ENCODE data around the gene CILP2. TPM values are rescaled to one million over a fixed set of nuclear protein-coding genes. Genes with fewer than 3 reads are reported as not detected.

CILP2 gene
- total and polyA plus RNA-seq, 2 of the 8 experiments (the other 6 are each of a cell fraction or from before 2014, with no cell fraction given), result 4.4 to 5.8 TPM

GRCh38 chr19:19548915-19549759 lies 11.1 kb downstream of the CILP2 start:
- Histone ChIP-seq H4K91ac (replicated peaks; ENCODE audit: insufficient read length, low read length) (no peak overlapping the region), H4K8ac (ENCODE audit: extremely low read depth, insufficient read depth, low read length) (no peak overlapping the region), H2AK5ac (ENCODE audit: low read depth, low read length) (no peak overlapping the region), H3K18ac (ENCODE audit: extremely low read depth, low read length) (no peak overlapping the region; the same call in 1 of the 2 replicates), H3K9ac (replicated peaks in 1 of 4; ENCODE audit: extremely low read depth in 1 of 4, low read depth in 3 of 4, low read length in 3 of 4) (no peak overlapping the region), H4K5ac (ENCODE audit: insufficient read length, low read depth, low read length) (no peak overlapping the region), H3K14ac (ENCODE audit: insufficient read length) (no peak overlapping the region), H2BK5ac (ENCODE audit: low read depth, low read length) (peak overlapping the region; percentile 8; the same call in 1 of the 2 replicates), H3K56ac (replicated peaks; ENCODE audit: insufficient read length, low read depth, low read length) (no peak overlapping the region), H2BK15ac (ENCODE audit: low read length) (no peak overlapping the region), H3K23ac (ENCODE audit: insufficient read length) (no peak overlapping the region), H3K4me2 (ENCODE audit: insufficient read depth in 1 of 2, low read depth in 2 of 2, low read length in 2 of 2) (no peak overlapping the region), H3K9me3 (ENCODE audit: insufficient read depth in 2 of 2, low read depth in 1 of 2, low read length in 1 of 2) (no peaks in the 10 kb centered on the region), H3K4me3 (ENCODE audit: extremely low read depth in 1 of 4, insufficient read depth in 2 of 4, low read depth in 3 of 4, low read length in 4 of 4) (no peak overlapping the region), H3K23me2 (ENCODE audit: low read depth, low read length) (no peaks in the 10 kb centered on the region), H3K4ac (replicated peaks; ENCODE audit: insufficient read length, low read depth, low read length) (no peak overlapping the region), H3K36me3 (ENCODE audit: control insufficient read depth in 2 of 4, insufficient read depth in 4 of 4, low read length in 3 of 4) (no peaks in the 10 kb centered on the region), H2BK20ac (ENCODE audit: low read length) (no peak overlapping the region), H2BK12ac (ENCODE audit: low read depth, low read length) (no peak overlapping the region), H3K27me3 (replicated peaks in 1 of 4; ENCODE audit: control insufficient read depth in 3 of 4, extremely low read depth in 1 of 4, insufficient read depth in 3 of 4, low read length in 3 of 4) (no peaks in the 10 kb centered on the region; a peak in 1 of 7 replicates), H3K79me1 (ENCODE audit: low read depth, low read length) (no peaks in the 10 kb centered on the region), H4K20me1 (replicated peaks in 1 of 2; ENCODE audit: control insufficient read depth in 1 of 2, insufficient read depth in 2 of 2, low read length in 2 of 2) (no peaks in the 10 kb centered on the region), H3K27ac (ENCODE audit: low read depth, low read length) (no peak overlapping the region), H2AFZ (ENCODE audit: low read length) (no peak overlapping the region), H3K79me2 (ENCODE audit: control insufficient read depth in 1 of 2, insufficient read depth in 2 of 2, low read length in 2 of 2) (no peaks in the 10 kb centered on the region), H2BK120ac (replicated peaks; ENCODE audit: low read depth, low read length) (no peak overlapping the region), H3K4me1 (replicated peaks in 1 of 4; ENCODE audit: control insufficient read depth in 3 of 4, insufficient read depth in 4 of 4, low read length in 3 of 4) (no peaks in the 10 kb centered on the region; a peak in 3 of 7 replicates)
- ChIA-PET POLR2A (ENCODE audit: partially characterized antibody) (interaction anchor here (1.0 to 2.3 kb wide), 4 partner anchors 10 to 20 kb away, joined by 3 to 7 read pairs (median 6); partner anchors contain the start of gene YJEFN3), CTCF (ENCODE audit: partially characterized antibody) (interaction anchor here (0.6 to 15.7 kb wide), 4 partner anchors 12 to 33 kb away, joined by 3 to 223 read pairs (median 142); partner anchors contain the start of genes CILP2, NDUFA13 and YJEFN3)
- DNase-seq (ENCODE audit: low read depth in 1 of 2, low spot score in 2 of 2), result no peak
- WGBS, 2 experiments (ENCODE audit: extremely low coverage in 1 of 2, insufficient coverage in 1 of 2, insufficient read length in 1 of 2, insufficient replicate concordance in 2 of 2, low coverage in 1 of 2, low lambda C conversion rate in 2 of 2, missing lambda C conversion rate in 1 of 2), result 82% methylated on average over 13 of the region's 13 CpGs; no CpG with 5 or more reads in 1 of the 2 experiments
- no peak for FAIRE-seq
- no peak for TF ChIP-seq NRF1 (IDR thresholded peaks at IDR 0.05; ENCODE audit: low read depth, low read length)
- no peak for TF ChIP-seq KDM1A (IDR thresholded peaks at IDR 0.05; ENCODE audit: borderline replicate concordance, low read length)
- no peak for TF ChIP-seq NANOG (IDR thresholded peaks at IDR 0.05; ENCODE audit: insufficient read depth, low read depth, low read length, poor library complexity, severe bottlenecking)
- no peak for TF ChIP-seq GABPA (IDR thresholded peaks at IDR 0.05; ENCODE audit: borderline replicate concordance, insufficient read depth, low read length)
- TF ChIP-seq CBX8 (IDR thresholded peaks at IDR 0.05; ENCODE audit: borderline replicate concordance, low read depth, low read length), result no peak
- no peak for TF ChIP-seq EP300 (IDR thresholded peaks at IDR 0.05; ENCODE audit: borderline replicate concordance in 1 of 2, low read depth in 2 of 2, low read length in 2 of 2)
- no peak for TF ChIP-seq GTF2F1 (IDR thresholded peaks at IDR 0.05; ENCODE audit: borderline replicate concordance, low read depth, low read length)
- TF ChIP-seq BRCA1 (IDR thresholded peaks at IDR 0.05; ENCODE audit: low read depth, low read length), result no peak
- TF ChIP-seq RNF2 (IDR thresholded peaks at IDR 0.05; ENCODE audit: borderline replicate concordance, low read depth, low read length, missing control alignments, poor library complexity, severe bottlenecking), result no peak
- no peak for TF ChIP-seq CBX5 (IDR thresholded peaks at IDR 0.05; ENCODE audit: low read depth, low read length)
- no peak for TF ChIP-seq BCL11A (IDR thresholded peaks at IDR 0.05; ENCODE audit: low read depth in 2 of 2, low read length in 2 of 2)

Measured in H1 (cell line).